ENCODE measurements around the gene KCNK10. TPM values are rescaled to one million over a fixed set of nuclear protein-coding genes. Genes with fewer than 3 reads are reported as not detected.

The KCNK10 gene
- total and polyA plus RNA-seq, 2 of the 8 experiments (the other 6 are each of a cell fraction or from before 2014, with no cell fraction given): 0.45 to 0.63 TPM

DNA sequence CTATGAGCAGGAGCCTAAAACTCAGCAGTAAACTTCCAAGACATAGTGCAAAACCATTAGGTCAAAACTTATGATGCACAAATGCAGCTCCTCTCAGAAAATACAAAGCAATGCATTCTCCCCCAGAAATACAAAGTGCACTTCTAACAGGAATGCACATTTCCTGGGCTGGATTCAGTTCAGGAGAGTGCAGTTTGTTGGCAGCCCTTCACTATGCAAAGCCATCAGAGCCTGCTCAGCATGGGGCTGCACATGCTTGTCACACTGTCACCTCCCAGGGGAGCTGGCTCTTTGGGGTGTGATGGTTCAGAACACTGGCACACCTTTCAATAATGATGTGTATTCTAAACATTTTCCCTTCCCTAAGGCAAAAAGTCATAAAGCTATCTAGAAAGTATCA is 110.4 kb downstream of the KCNK10 start:
- H3K23ac ChIP-seq (ENCODE audit: insufficient read length): no peak overlapping the region
- CTCF ChIA-PET (ENCODE audit: partially characterized antibody): interaction anchor here (1.2 to 1.9 kb wide), 4 partner anchors 11 to 267 kb away, joined by 3 to 6 read pairs (median 4); no protein-coding TSS in a partner anchor
- H3K9ac ChIP-seq (replicated peaks in 1 of 4; ENCODE audit: extremely low read depth in 1 of 4, low read depth in 3 of 4, low read length in 3 of 4): no peak overlapping the region
- DNase-seq (ENCODE audit: low read depth in 1 of 2, low spot score in 2 of 2): no peak
- no peak overlapping the region for H3K4me2 ChIP-seq (ENCODE audit: insufficient read depth in 1 of 2, low read depth in 2 of 2, low read length in 2 of 2)
- H3K79me2 ChIP-seq (ENCODE audit: control insufficient read depth in 1 of 2, insufficient read depth in 2 of 2, low read length in 2 of 2): no peaks in the 10 kb centered on the region
- POLR2A ChIA-PET (ENCODE audit: partially characterized antibody): no interaction called here
- H3K4me3 ChIP-seq (ENCODE audit: extremely low read depth in 1 of 4, insufficient read depth in 2 of 4, low read depth in 3 of 4, low read length in 4 of 4): no peak overlapping the region
- no peak overlapping the region for H2BK12ac ChIP-seq (ENCODE audit: low read depth, low read length)
- no peak overlapping the region for H3K27ac ChIP-seq (ENCODE audit: low read depth, low read length)
- FAIRE-seq: no peak
- no peak overlapping the region for H2AFZ ChIP-seq (ENCODE audit: low read length)
- H3K14ac ChIP-seq (ENCODE audit: insufficient read length): no peak overlapping the region
- H2BK120ac ChIP-seq (replicated peaks; ENCODE audit: low read depth, low read length): no peak overlapping the region
- H3K18ac ChIP-seq (ENCODE audit: extremely low read depth, low read length): no peak overlapping the region
- H3K23me2 ChIP-seq (ENCODE audit: low read depth, low read length): no peaks in the 10 kb centered on the region
- no peaks in the 10 kb centered on the region; a peak in 1 of 7 replicates for H3K4me1 ChIP-seq (replicated peaks in 1 of 4; ENCODE audit: control insufficient read depth in 3 of 4, insufficient read depth in 4 of 4, low read length in 3 of 4)
- H2BK15ac ChIP-seq (ENCODE audit: low read length): no peak overlapping the region
- H2BK5ac ChIP-seq (ENCODE audit: low read depth, low read length): no peak overlapping the region
- H3K27me3 ChIP-seq (replicated peaks in 1 of 4; ENCODE audit: control insufficient read depth in 3 of 4, extremely low read depth in 1 of 4, insufficient read depth in 3 of 4, low read length in 3 of 4): no peaks in the 10 kb centered on the region
- no peak overlapping the region for H2AK5ac ChIP-seq (ENCODE audit: low read depth, low read length)
- no peak overlapping the region for H4K5ac ChIP-seq (ENCODE audit: insufficient read length, low read depth, low read length)
- no peak overlapping the region for H4K91ac ChIP-seq (replicated peaks; ENCODE audit: insufficient read length, low read length)
- no peak overlapping the region for H2BK20ac ChIP-seq (ENCODE audit: low read length)
- no peaks in the 10 kb centered on the region for H3K9me3 ChIP-seq (ENCODE audit: insufficient read depth in 2 of 2, low read depth in 1 of 2, low read length in 1 of 2)
- no peak overlapping the region for H4K8ac ChIP-seq (ENCODE audit: extremely low read depth, insufficient read depth, low read length)
- no peaks in the 10 kb centered on the region for H4K20me1 ChIP-seq (replicated peaks in 1 of 2; ENCODE audit: control insufficient read depth in 1 of 2, insufficient read depth in 2 of 2, low read length in 2 of 2)
- no peak overlapping the region for H3K56ac ChIP-seq (replicated peaks; ENCODE audit: insufficient read length, low read depth, low read length)
- H3K4ac ChIP-seq (replicated peaks; ENCODE audit: insufficient read length, low read depth, low read length): no peak overlapping the region
- no peaks in the 10 kb centered on the region for H3K79me1 ChIP-seq (ENCODE audit: low read depth, low read length)
- H3K36me3 ChIP-seq (ENCODE audit: control insufficient read depth in 2 of 4, insufficient read depth in 4 of 4, low read length in 3 of 4): no peaks in the 10 kb centered on the region
- TF ChIP-seq CTBP2 (IDR thresholded peaks at IDR 0.05; ENCODE audit: borderline replicate concordance, insufficient read depth, insufficient read length, low read length) (no peak), NANOG (IDR thresholded peaks at IDR 0.05; ENCODE audit: insufficient read depth, low read depth, low read length, poor library complexity, severe bottlenecking) (no peak), RAD21 (IDR thresholded peaks at IDR 0.05 in 1 of 2, conservative IDR thresholded peaks at IDR 0.05 in 1 of 2; ENCODE audit: low read depth in 2 of 2, low read length in 2 of 2) (no peak), HDAC2 (IDR thresholded peaks at IDR 0.05; ENCODE audit: borderline replicate concordance in 1 of 2, low read depth in 2 of 2, low read length in 2 of 2) (no peak), SP1 (IDR thresholded peaks at IDR 0.05; ENCODE audit: low read depth, low read length) (no peak), CBX8 (IDR thresholded peaks at IDR 0.05; ENCODE audit: borderline replicate concordance, low read depth, low read length) (no peak), CEBPB (IDR thresholded peaks at IDR 0.05; ENCODE audit: low read depth, low read length) (no peak), KDM1A (IDR thresholded peaks at IDR 0.05; ENCODE audit: borderline replicate concordance, low read length) (no peak), MAX (IDR thresholded peaks at IDR 0.05) (no peak), SIN3A (conservative IDR thresholded peaks at IDR 0.05 in 1 of 2, IDR thresholded peaks at IDR 0.05 in 1 of 2; ENCODE audit: low read depth in 1 of 2, low read length in 2 of 2) (no peak), TCF12 (IDR thresholded peaks at IDR 0.05; ENCODE audit: low read depth, low read length) (no peak), RBBP5 (IDR thresholded peaks at IDR 0.05; ENCODE audit: borderline replicate concordance, low read depth, low read length) (no peak), GTF2F1 (IDR thresholded peaks at IDR 0.05; ENCODE audit: borderline replicate concordance, low read depth, low read length) (no peak), SAP30 (IDR thresholded peaks at IDR 0.05; ENCODE audit: insufficient read depth, insufficient replicate concordance, low read length) (no peak)

Measured in H1 (cell line).